Measurements from ENCODE around the gene CAPN14.

Gene CAPN14

DNA sequence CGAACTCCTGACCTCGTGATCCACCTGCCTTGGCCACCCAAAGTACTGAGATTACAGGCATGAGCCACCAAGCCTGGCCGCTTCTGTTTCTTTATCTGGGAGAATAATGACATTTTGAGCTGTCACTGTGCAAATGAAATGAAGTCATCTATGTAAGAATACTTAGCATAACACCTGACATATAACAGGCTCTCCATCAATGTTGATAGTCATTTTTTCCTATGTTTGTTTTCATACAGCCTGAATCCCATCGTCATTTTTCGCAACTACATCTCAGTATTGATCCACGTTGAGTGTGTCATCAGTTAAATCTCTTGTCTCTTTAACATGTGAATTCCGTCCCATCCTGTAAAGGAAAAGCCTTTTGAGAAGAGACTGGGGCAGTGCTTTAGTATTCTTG lies 6.4 kb upstream of the CAPN14 start:
- no peak for DNase-seq

DNA sequence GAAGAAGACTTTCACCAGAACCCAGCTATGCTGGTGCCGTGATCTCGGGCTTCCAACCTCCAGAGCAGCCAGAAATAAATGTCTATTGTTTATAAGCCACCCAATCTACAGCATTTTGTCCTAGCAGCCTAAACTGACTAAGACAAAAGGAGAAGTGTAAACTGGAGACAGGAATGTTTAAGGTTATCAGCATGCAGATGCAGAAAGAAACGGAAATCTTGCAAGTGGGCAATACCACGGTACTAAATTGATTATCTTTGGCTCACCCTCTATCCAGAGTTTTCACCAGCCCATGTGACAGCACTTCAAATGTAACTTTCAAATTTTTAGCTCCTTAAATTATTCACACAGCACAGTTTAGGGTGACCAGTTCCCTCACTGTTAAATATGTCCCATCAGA lies 5.7 kb upstream of the CAPN14 start:
- DNase-seq = no peak

DNA sequence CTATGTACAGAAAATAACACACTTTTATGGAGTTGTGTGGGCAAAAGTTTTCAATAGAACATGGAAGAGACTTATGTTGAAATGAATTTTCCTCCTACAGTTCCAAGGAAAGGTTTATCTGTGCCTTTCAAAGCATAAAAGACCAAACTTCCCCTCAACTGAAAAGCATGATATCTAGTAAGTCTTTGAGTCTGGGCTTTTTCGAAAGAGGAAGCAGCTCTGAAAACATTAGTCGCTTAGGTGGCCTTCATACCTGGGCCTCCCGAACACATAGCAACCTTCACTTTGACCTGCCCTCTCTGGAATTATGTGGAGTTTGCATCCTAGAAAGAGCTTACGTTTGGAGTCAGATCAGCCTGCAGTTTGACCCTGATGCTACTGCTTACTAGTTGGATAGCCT lies 4.8 kb upstream of the CAPN14 start:
- no peak for DNase-seq

DNA sequence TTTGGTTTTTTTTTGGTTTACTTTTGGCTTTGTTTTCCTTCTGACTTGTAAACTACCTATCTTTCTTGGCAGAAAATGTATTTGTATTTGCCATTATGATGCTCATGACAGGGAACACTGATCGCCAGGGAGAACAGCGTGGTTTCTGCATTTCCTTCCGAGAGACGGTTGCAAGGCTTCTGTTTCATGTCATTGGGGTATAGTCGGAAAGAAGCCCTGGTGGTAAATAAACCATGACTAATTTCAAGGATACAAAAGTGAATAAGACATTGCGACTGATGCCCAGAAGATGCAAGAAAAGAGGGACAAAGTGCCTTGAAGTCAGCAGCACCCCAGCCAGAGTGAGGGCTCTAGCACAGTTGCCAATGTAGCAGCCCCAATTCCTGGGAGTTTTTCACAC lies 4.2 kb upstream of the CAPN14 start:
- DNase-seq = no peak

DNA sequence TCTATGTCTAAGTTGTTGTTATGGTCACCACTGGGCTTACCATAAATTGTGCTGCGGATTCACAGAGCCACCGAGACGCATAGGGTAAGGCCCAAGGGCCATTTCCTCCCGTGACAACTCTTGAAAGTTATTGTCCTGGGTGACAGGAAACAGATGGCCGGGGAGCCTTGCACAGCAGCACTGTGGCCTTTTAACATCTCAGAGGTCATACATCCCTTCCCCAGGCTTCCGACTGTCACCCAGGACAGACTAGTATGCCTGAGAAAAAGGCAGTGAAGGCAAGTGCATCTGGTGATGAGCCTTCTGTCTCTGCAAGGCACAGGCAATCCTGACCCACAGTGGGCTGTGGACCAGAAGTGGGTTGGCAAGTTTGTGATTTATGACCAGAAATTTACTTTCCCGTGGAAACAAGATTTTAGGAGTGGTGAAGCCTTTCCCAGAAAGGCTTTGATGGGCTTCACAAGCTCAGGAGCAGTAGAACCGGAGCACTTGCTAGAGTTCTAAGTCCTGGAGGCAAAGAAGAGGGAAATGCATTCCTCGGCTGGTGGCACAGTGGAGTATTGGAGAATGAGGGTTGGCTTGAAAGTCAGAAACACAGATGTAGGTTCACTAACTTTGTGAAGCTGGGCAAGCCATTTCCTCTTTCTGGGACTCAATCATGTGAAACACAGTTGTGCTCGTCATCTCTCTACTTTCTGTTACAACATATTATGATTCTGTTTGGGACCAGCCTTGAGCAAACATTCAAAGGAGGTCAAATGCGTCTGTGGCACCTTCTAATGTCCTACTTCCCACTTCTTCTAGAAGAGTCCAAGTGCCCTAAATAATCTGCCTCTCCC lies 2.0 kb upstream of the CAPN14 start:
- no peak for DNase-seq

DNA sequence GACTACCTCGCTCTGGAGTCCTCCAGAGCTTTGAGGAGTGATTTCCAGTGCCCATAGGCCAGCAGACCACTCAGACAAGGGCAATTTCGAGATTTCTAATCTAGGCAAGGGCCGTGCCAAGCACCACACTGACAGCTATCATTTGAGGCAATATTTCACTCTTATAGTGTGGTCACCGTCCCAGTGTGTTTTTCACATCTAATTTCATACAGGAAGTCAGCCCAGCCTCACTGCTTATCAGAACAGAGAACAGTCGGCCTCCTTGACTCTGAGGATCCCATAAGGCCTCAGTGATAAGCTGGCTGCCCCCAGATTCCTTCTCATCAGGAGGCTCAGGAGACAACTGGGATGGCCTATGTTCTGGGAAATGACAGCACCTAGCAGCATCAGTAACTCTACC lies 581 bp downstream of the CAPN14 start:
- no peak for DNase-seq

DNA sequence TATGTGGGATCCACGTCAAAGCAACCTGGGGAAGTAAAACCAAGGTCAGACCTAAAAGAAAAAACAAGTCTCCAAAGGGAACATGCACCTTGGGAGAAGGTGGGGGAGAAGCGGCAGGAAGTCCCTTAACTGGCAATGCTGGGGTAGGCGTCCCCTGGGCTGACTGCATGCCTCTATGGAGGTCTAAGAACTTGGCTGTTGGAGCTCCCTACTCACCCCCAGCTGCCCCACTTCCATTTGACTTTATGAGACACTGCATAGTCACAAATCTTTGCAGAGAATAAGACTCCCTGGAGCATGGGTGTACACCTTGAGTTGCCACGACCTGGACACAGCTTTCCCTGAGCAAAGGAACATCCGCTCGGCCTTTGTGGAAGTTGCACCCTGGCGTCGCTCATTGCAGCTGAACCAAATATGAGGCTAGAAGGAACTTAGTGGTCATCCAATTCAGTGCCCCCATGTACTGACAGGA lies 2.8 kb downstream of the CAPN14 start:
- DNase-seq = no peak

DNA sequence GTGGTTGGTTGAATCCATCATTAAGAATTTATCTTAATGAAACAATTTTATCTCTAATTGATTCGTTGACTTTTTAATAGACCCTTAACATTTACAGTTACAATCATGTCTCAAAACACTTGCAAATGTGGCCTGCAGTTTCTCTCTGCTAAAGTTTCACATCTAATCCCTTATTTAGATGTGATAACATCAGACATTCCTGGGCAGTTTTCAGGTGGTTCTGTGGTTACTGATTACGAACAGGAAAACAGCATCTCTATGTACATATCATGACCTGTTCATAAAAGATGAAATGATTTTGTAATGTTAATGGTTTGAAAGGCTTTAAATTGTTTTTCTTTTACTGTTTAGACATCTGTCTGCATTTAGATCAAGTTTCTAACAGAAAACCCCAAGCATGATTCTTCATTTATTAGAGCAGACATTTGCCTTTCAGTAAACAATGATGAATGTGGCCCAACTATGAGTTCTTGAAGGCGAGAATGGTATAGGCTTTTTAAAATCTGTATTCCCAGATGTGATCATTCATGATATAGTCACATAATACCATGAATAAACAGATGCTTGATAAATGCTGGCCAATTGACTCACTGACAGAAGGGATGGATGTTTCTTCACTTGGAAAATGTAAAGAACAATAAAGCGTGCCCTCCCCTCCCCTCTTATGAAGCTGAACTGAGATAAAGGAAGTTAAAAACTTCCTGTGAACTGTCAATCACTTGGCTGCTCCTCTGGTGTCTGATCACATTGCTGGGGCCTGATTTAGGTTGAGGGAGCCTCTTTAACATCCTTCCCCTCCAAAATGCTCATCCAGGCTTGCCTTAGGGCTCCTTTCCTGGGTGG lies 3.5 kb downstream of the CAPN14 start:
- no peak for DNase-seq

DNA sequence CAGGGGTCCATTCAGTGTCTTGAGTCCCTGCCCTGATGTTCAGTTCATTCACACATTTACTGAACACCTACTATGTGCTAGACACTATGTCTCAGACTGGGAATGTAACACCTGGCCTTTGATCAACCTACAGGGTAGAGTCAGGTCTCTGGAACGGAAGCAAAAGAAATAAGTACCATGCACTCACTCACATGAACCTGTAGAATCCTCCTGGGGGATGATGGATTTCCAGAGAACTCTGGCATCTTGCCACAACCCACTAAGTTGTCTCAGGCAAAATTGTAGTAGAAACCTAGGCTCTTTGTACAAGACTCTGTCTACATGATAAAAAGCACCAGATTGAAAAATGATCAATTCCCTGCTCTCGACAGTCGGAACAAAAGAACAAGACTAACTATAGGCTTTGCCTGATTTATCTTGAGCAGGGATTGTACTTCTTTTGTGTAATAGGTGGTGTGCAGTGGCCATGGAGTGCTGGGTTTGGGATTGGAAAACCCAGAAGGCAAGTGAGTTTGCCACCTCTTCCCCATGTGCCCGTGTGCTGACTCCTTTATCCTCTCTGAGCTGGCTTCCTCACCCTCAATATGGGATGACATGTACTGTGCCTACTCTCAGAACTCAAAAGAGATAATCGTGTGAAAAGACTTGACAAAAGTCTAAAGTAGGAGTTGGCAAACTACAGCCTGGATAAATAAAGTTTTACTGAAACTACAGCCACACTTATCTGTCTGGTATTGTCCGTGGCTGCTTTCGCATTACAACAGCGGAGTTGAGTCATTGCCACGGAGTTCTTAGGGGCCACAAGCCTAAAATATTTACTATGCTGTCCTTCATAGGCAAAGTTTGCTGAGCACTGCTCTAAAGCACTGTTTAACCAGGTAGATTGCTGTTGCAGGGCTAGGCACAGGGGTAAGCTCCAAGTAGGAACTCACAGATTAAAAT lies 4.4 kb downstream of the CAPN14 start:
- no peak for DNase-seq

- no peak for DNase-seq
Measured at GRCh38 chr2:31208240-31208639, 9.1 kb downstream of the CAPN14 start.

DNA sequence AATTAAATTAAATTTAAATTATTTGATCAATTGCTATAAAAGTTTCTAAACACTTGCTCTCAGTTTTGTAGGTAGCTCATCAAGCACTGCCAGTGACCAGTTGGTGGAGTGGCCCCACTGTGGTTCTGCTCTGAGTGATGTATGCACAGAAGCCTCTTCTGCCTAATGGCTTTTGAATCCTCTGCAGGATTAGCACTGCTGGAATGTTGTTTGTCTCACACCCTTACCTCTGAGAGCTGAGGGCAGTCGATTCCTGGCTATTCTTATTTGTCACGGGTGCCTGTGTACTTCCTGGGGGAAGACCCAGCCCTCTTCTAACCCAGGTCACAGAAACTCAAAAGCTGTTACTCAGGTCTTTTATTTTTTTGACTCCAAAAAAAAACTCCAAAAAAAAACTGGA lies 9.5 kb downstream of the CAPN14 start:
- DNase-seq = no peak

GRCh38 chr2:31205613-31206012 lies 11.7 kb downstream of the CAPN14 start:
- no peak for DNase-seq

- no peak for DNase-seq
Measured at GRCh38 chr2:31205186-31205585, 12.1 kb downstream of the CAPN14 start.

GRCh38 chr2:31204783-31205182 lies 12.5 kb downstream of the CAPN14 start:
- DNase-seq = no peak

DNA sequence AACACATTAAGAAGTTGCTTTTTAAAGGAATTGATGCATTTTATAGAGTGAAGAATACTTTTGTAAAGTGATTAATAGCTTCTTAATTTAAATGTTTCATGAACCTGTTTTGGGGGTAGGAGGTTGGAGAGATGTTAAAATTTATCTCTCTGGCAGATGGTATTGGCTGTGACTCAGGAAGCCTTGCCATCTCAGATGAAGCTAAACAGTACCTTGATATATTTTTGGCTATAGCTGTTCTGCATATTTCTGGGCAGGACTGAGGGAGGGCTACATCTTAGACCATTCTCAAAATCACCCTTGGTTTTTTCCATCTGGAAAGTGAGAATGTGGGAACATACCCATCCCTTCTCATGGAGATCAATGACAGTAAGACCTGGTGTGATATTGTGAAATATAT lies 13.4 kb downstream of the CAPN14 start:
- no peak for DNase-seq

- DNase-seq = no peak
Measured at GRCh38 chr2:31202833-31203232, 14.5 kb downstream of the CAPN14 start.

DNA sequence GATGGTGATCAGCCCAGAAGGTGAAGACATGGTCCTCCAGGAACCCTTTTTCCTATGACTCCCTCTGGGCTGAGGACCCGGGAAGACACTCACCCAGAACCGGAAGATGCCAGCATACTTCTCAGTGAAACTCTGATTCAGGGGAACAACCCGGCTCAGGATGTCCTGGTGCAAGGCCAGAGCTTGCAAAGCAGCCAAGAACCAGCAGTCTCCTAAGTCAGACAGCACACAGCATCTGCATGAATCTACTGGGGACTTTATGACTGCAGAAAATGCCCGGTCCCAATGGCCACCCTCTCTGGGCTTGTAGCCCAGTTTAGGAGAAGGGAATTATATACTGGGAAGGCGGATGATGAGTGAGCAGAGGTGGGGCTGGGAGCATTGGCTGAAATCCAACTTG lies 15.3 kb downstream of the CAPN14 start:
- no peak for DNase-seq

- DNase-seq = no peak
Measured at GRCh38 chr2:31200972-31201371, 16.3 kb downstream of the CAPN14 start.

DNA sequence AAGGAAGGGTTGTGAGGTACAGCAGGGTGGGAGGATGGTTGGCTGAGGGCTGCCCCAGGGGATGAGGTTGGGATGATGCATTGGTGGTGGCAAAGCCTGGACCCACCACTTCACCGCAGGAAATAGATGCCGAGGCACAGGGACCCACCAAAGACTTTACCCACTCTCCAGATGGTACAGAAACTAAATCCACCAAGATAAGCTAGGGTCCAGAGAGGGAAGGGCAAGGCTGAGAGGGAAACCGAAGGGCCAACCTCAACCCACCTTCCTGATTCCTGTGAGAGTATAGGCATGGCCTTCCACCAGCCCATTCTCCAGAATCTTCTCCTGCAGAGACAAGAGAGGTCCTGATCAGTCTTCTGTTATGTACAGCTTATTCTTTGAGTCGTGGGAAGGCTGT lies 18.1 kb downstream of the CAPN14 start:
- no peak for DNase-seq

- no peak for DNase-seq
Measured at GRCh38 chr2:31197669-31198068, 19.6 kb downstream of the CAPN14 start.

DNA sequence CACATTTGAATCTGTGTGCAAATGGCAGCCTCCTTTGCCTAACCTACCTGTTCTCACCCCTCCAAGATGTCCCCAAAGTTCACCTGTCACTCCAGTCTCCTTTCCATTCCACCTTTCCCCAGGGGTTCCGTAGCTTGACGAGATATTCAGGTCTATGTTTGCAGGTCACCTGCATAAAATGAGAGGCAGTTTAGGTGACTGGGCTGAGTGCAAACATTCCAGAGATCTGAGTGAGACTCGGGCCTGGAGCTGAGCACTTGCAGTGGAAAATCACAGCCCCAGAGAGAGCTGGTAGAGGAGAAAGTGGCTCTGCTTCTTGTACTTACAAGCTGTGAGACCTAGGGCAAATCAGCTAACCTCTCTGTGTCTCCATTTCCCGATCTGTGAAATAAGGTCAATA lies 20.1 kb downstream of the CAPN14 start:
- no peak for DNase-seq

- no peak for DNase-seq
Measured at GRCh38 chr2:31196622-31197021, 20.7 kb downstream of the CAPN14 start.

- no peak for DNase-seq
Measured at GRCh38 chr2:31193806-31194205, 23.5 kb downstream of the CAPN14 start.
